Ovary (tissue), 3 donors: ENCODE data around the gene TFIP11.

Experiments used
- CTCF ChIP-seq, 3 donors: fragments of 450-650 bp in 2 of 3; fragments of 200-600 bp in 1 of 3; IDR thresholded peaks; one replicate each; pipeline versions ENCODE4 v1.5.1 to v1.8.0; 2016 to 2022; ENCODE audit warnings: antibody characterized with exemption in 3 of 3, mild to moderate bottlenecking in 1 of 3
- EP300 ChIP-seq: sonication (generic); formaldehyde crosslinking; IDR thresholded peaks from one replicate; pipeline ENCODE4 v1.6.1; 2017; ENCODE audit warnings: antibody characterized with exemption
- POLR2A ChIP-seq: fragments of 450-650 bp; IDR thresholded peaks from one replicate; pipeline ENCODE4 v1.6.1; 2017; ENCODE audit warnings: antibody characterized with exemption, mild to moderate bottlenecking, moderate library complexity
- donor health status: DM: no; HTN: no; CAD: no.

- TF ChIP-seq CTCF (IDR thresholded peaks at IDR 0.05): no peak
- TF ChIP-seq POLR2A: no peak
- no peak for TF ChIP-seq EP300
Measured at GRCh38 chr22:26462641-26463040, 49.6 kb downstream of the TFIP11 start.
